ENCODE measurements around the gene GZF1. TPM values are rescaled to one million over a fixed set of nuclear protein-coding genes. Genes with fewer than 3 reads are reported as not detected.

Gene GZF1
- total RNA-seq, 2 donors from 2014 or later = 12.2 to 15.5 TPM

- WGBS, 2 experiments (ENCODE audit: insufficient coverage in 1 of 2, insufficient read length in 1 of 2) = 88 to 92% methylated on average over 3 to 5 of the region's 5 CpGs
- no peaks in the 10 kb centered on the region for H3K36me3 ChIP-seq (ENCODE audit: control insufficient read depth, insufficient read depth, low read length)
- peaks cover 14% of the 10 kb centered on the region for H3K9me3 ChIP-seq (ENCODE audit: control insufficient read depth, low read length)
- H3K9ac ChIP-seq (ENCODE audit: extremely low read depth, low read length, poor library complexity, severe bottlenecking) = no peak overlapping the region
- no peaks in the 10 kb centered on the region for H3K27me3 ChIP-seq (ENCODE audit: control insufficient read depth, insufficient read depth, low read length, poor library complexity, severe bottlenecking)
- Mint-ChIP-seq H3K4me1 (no peaks in the 10 kb centered on the region), H3K4me3 (no peak overlapping the region), H3K9me3 (peaks cover 17% of the 10 kb centered on the region), H3K27ac (no peak overlapping the region), H3K36me3 (ENCODE audit: low read depth) (no peaks in the 10 kb centered on the region), H3K27me3 (ENCODE audit: insufficient read depth) (peaks cover 9% of the 10 kb centered on the region)
- H3K4me1 ChIP-seq (ENCODE audit: control insufficient read depth, insufficient read depth, low read length) = no peaks in the 10 kb centered on the region
- H3K27ac ChIP-seq (ENCODE audit: low read depth, low read length) = no peak overlapping the region
- TF ChIP-seq CTCF (conservative IDR thresholded peaks at IDR 0.05) = no peak
- no peak overlapping the region for H3K4me3 ChIP-seq (ENCODE audit: low read length)
- DNase-seq = no peak
Observed at GRCh38 chr20:23318347-23318746, 43.6 kb upstream of the GZF1 start.

GRCh38 chr20:23320317-23320716, 41.7 kb upstream of the GZF1 start:
- 80 to 91% methylated on average over 5 to 8 of the region's 8 CpGs for WGBS, 2 experiments (ENCODE audit: insufficient coverage in 1 of 2, insufficient read length in 1 of 2)
- Mint-ChIP-seq H3K27me3 (ENCODE audit: insufficient read depth) (peaks cover 11% of the 10 kb centered on the region), H3K4me1 (peaks cover 13% of the 10 kb centered on the region), H3K4me3 (no peak overlapping the region), H3K9me3 (peaks cover 17% of the 10 kb centered on the region), H3K27ac (no peak overlapping the region), H3K36me3 (ENCODE audit: low read depth) (no peaks in the 10 kb centered on the region)
- no peak for DNase-seq
- no peak overlapping the region for H3K4me3 ChIP-seq (ENCODE audit: low read length)
- H3K9ac ChIP-seq (ENCODE audit: extremely low read depth, low read length, poor library complexity, severe bottlenecking) = no peak overlapping the region
- H3K4me1 ChIP-seq (ENCODE audit: control insufficient read depth, insufficient read depth, low read length) = no peaks in the 10 kb centered on the region
- no peaks in the 10 kb centered on the region for H3K27me3 ChIP-seq (ENCODE audit: control insufficient read depth, insufficient read depth, low read length, poor library complexity, severe bottlenecking)
- H3K27ac ChIP-seq (ENCODE audit: low read depth, low read length) = no peak overlapping the region
- H3K9me3 ChIP-seq (ENCODE audit: control insufficient read depth, low read length) = peaks cover 14% of the 10 kb centered on the region
- TF ChIP-seq CTCF (conservative IDR thresholded peaks at IDR 0.05) = peak; percentile 69
- no peaks in the 10 kb centered on the region for H3K36me3 ChIP-seq (ENCODE audit: control insufficient read depth, insufficient read depth, low read length)

- peaks cover 24% of the 10 kb centered on the region for H3K4me1 Mint-ChIP-seq
- Histone ChIP-seq H3K4me1 (ENCODE audit: control insufficient read depth, insufficient read depth, low read length) (peaks cover 2% of the 10 kb centered on the region), H3K4me3 (ENCODE audit: low read length) (no peak overlapping the region), H3K9me3 (ENCODE audit: control insufficient read depth, low read length) (peaks cover 21% of the 10 kb centered on the region), H3K27ac (ENCODE audit: low read depth, low read length) (no peak overlapping the region), H3K27me3 (ENCODE audit: control insufficient read depth, insufficient read depth, low read length, poor library complexity, severe bottlenecking) (no peaks in the 10 kb centered on the region), H3K9ac (ENCODE audit: extremely low read depth, low read length, poor library complexity, severe bottlenecking) (no peak overlapping the region), H3K36me3 (ENCODE audit: control insufficient read depth, insufficient read depth, low read length) (no peaks in the 10 kb centered on the region)
- H3K27ac Mint-ChIP-seq = no peak overlapping the region
- WGBS, 2 experiments (ENCODE audit: insufficient coverage in 1 of 2, insufficient read length in 1 of 2) = 34 to 42% methylated on average over 2 to 3 of the region's 3 CpGs
- peaks cover 4% of the 10 kb centered on the region for H3K27me3 Mint-ChIP-seq (ENCODE audit: insufficient read depth)
- no peak overlapping the region for H3K4me3 Mint-ChIP-seq
- H3K36me3 Mint-ChIP-seq (ENCODE audit: low read depth) = no peaks in the 10 kb centered on the region
- TF ChIP-seq CTCF (conservative IDR thresholded peaks at IDR 0.05) = no peak
- peak; percentile 75 for DNase-seq
- H3K9me3 Mint-ChIP-seq = peaks cover 17% of the 10 kb centered on the region
Observed at GRCh38 chr20:23325107-23325506, 36.9 kb upstream of the GZF1 start.

Data from endodermal cell (in vitro differentiated cells).